B cell (primary cell): ENCODE data around the gene MATN1. TPM values are rescaled to one million over a fixed set of nuclear protein-coding genes. Genes with fewer than 3 reads are reported as not detected.

Experiments used
- ATAC-seq: fragments of 200-7000 bp; cut with Tn5 transposase; one replicate; pipeline ENCODE4 v1.10.0; 2021; ENCODE audit warnings: low read depth, mild to moderate bottlenecking, moderate number of reproducible peaks, moderate library complexity
- CTCF ChIA-PET: fragments of 350-600 bp; sonication (Branson Sonifier 250); formaldehyde crosslinking; loops from one replicate; lab custom pipeline; 2021; ENCODE audit warnings: antibody characterized with exemption, inconsistent platforms; lab: Charles Lee
- POLR2A ChIA-PET: fragments of 350-600 bp; sonication (Branson Sonifier 250); formaldehyde crosslinking; loops from one replicate; lab custom pipeline; 2021; ENCODE audit warnings: antibody characterized with exemption; lab: Charles Lee
- DNase-seq: peaks from one replicate; pipeline ENCODE4 v3.0.0; 2013
- H2AFZ ChIP-seq: 2 replicates; pipeline ENCODE4 v1.6.1; 2012; ENCODE audit warnings: mild to moderate bottlenecking, low read depth, low read length; ENCODE audit not compliant: insufficient read depth, poor library complexity, severe bottlenecking
- H3K27ac ChIP-seq, 2 donors: 1 replicate in 1 of 2; 2 replicates in 1 of 2; pipeline ENCODE4 v1.5.1; 2012 to 2013; ENCODE audit warnings: low read length in 2 of 2, mild to moderate bottlenecking in 2 of 2, moderate library complexity in 1 of 2
- H3K27me3 ChIP-seq, 4 experiments: fragments of 200-600 bp in 1 of 4; sonication (generic) in 1 of 4; replicated peaks in 1 of 4; 1 replicate in 2 of 4; 2 replicates in 2 of 4; pipeline versions ENCODE4 v1.6.1 to v1.7.0; 2013 to 2016; ENCODE audit warnings: low read length in 3 of 4, mild to moderate bottlenecking in 2 of 4, mixed read lengths in 1 of 4, moderate library complexity in 1 of 4; ENCODE audit not compliant: insufficient read depth in 4 of 4, control insufficient read depth in 3 of 4; ENCODE audit errors: control extremely low read depth in 1 of 4
- H3K36me3 ChIP-seq, 2 experiments: replicated peaks in 1 of 2; 1 replicate in 1 of 2; 2 replicates in 1 of 2; pipeline versions ENCODE4 v1.6.1 to v1.7.1; 2013; ENCODE audit warnings: low read length in 1 of 2; ENCODE audit not compliant: insufficient read depth in 2 of 2, control insufficient read depth in 1 of 2; ENCODE audit errors: control extremely low read depth in 1 of 2, extremely low read depth in 1 of 2
- H3K4me1 ChIP-seq, 2 donors: fragments of 200-600 bp in 1 of 2; sonication (generic) in 1 of 2; 1 replicate in 1 of 2; 2 replicates in 1 of 2; pipeline versions ENCODE4 v1.5.1 to v1.6.1; 2013 to 2017; ENCODE audit warnings: low read length in 2 of 2; ENCODE audit not compliant: control insufficient read depth in 2 of 2, insufficient read depth in 2 of 2
- H3K4me2 ChIP-seq: replicated peaks from 2 replicates; pipeline ENCODE3; 2012; ENCODE audit warnings: mild to moderate bottlenecking, low read depth, low read length; ENCODE audit not compliant: poor library complexity, severe bottlenecking
- H3K4me3 ChIP-seq, 5 experiments: fragments of 200-600 bp in 1 of 5; sonication (generic) in 1 of 5; 1 replicate in 3 of 5; 2 replicates in 2 of 5; pipeline versions ENCODE4 v1.5.1 to v1.7.0; 2011 to 2016; ENCODE audit warnings: low read length in 4 of 5, mild to moderate bottlenecking in 4 of 5, low read depth in 2 of 5, control low read depth in 1 of 5, moderate library complexity in 1 of 5; ENCODE audit not compliant: insufficient read depth in 1 of 5; ENCODE audit errors: control extremely low read depth in 1 of 5, extremely low read depth in 1 of 5
- H3K79me2 ChIP-seq: fragments of 200-600 bp; sonication (generic); one replicate; pipeline ENCODE4 v1.6.0; 2016; ENCODE audit warnings: low read length; ENCODE audit not compliant: control insufficient read depth, insufficient read depth
- H3K9ac ChIP-seq: fragments of 200-600 bp; sonication (generic); 2 replicates; pipeline ENCODE4 v1.6.1; 2017; ENCODE audit warnings: mild to moderate bottlenecking, low read length, moderate library complexity
- H3K9me3 ChIP-seq, 3 donors: one replicate each; pipeline versions ENCODE4 v1.6.1 to v1.7.1; 2013; ENCODE audit warnings: low read length in 2 of 3; ENCODE audit not compliant: control insufficient read depth in 2 of 3, insufficient read depth in 1 of 3; ENCODE audit errors: control extremely low read depth in 1 of 3
- H4K20me1 ChIP-seq: 2 replicates; pipeline ENCODE4 v1.6.0; 2012; ENCODE audit warnings: mild to moderate bottlenecking, low read length; ENCODE audit not compliant: insufficient read depth, control insufficient read depth, poor library complexity, severe bottlenecking
- H3K27ac Mint-ChIP-seq: one replicate; pipeline ENCODE4 v1.8.0; 2021; ENCODE audit warnings: mixed read lengths
- H3K27me3 Mint-ChIP-seq: one replicate; pipeline ENCODE4 v1.8.0; 2021; ENCODE audit warnings: mixed read lengths
- H3K4me1 Mint-ChIP-seq: one replicate; pipeline ENCODE4 v1.8.0; 2021; ENCODE audit warnings: mixed read lengths
- H3K4me3 Mint-ChIP-seq: one replicate; pipeline ENCODE4 v1.8.0; 2021; ENCODE audit warnings: mixed read lengths
- H3K9me3 Mint-ChIP-seq: one replicate; pipeline ENCODE4 v1.8.0; 2022; ENCODE audit warnings: mixed read lengths; ENCODE audit not compliant: insufficient read depth
- EZH2 ChIP-seq: IDR thresholded peaks from 2 replicates; pipeline ENCODE4 v1.6.1; 2012; ENCODE audit warnings: borderline replicate concordance, low read depth, mild to moderate bottlenecking, moderate library complexity, low read length; ENCODE audit not compliant: insufficient read depth, poor library complexity, severe bottlenecking
- WGBS: methylation state at CpG from one replicate; pipeline ENCODE4 v1.1.5; 2013; ENCODE audit warnings: missing lambda C conversion rate; ENCODE audit not compliant: insufficient coverage; 5-methylcytosine and 5-hydroxymethylcytosine counted together
- intact Hi-C: fragments of 100-400 bp; cut with micrococcal nuclease; formaldehyde crosslinking; loops from one replicate; pipeline ENCODE4 v1.10.0; 2022
- polyA plus RNA-seq: library from polyadenylated mRNA; depleted of rRNA; stranded (reverse); fragments of >200 nt; gene quantifications from 2 replicates; pipeline ENCODE4 v1.2.3, GENCODE V29; 2012
- total RNA-seq, 2 donors: library from RNA; stranded (reverse); fragments of 120-200 nt in 1 of 2; gene quantifications; 1 replicate in 1 of 2; 2 replicates in 1 of 2; pipeline versions ENCODE4 v1.2.3 to v1.2.4, GENCODE V29; 2013 to 2022
- TF ChIP-seq, protein P1 (sequence below): fragments of 200-600 bp; IDR thresholded peaks from one replicate; pipeline ENCODE4 v1.8.0; 2022; ENCODE audit warnings: antibody characterized with exemption, mild to moderate bottlenecking

Gene MATN1
- total and polyA plus RNA-seq, 2 donors (not counting 1 experiment from before 2014, with no cell fraction given), result 2.5 to 3.2 TPM

DNA sequence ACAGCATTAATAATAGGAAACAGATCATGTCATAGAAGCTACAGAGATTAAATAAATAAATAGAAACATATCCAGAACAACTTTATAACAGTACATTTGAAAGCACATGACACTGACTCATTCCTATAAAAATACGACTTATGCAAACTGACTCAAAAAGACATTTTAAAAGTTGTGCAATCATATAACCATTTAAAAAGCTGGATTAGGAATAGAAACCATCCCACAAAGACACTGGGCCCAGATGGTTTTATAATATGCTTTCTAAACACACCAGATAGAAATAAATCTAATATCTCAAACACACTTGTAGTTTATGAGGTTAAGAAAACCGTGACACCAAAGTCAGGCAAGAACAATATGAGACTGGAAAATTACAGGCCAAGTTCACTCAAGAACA is 47.6 kb downstream of the MATN1 start:
- no peak overlapping the region for H3K9ac ChIP-seq
- no peaks in the 10 kb centered on the region for H3K79me2 ChIP-seq
- no peak overlapping the region for H3K4me3 Mint-ChIP-seq
- ChIA-PET POLR2A (no interaction called here), CTCF (no interaction called here)
- no peaks in the 10 kb centered on the region for H3K4me1 ChIP-seq
- peaks cover 12% of the 10 kb centered on the region for H3K9me3 Mint-ChIP-seq
- intact Hi-C loops, result no loop called here
- H3K4me3 ChIP-seq, result no peak overlapping the region
- no peaks in the 10 kb centered on the region for H4K20me1 ChIP-seq
- H3K27ac ChIP-seq, result no peak overlapping the region
- TF ChIP-seq EZH2, result no peak
- TF ChIP-seq, protein P1, sequence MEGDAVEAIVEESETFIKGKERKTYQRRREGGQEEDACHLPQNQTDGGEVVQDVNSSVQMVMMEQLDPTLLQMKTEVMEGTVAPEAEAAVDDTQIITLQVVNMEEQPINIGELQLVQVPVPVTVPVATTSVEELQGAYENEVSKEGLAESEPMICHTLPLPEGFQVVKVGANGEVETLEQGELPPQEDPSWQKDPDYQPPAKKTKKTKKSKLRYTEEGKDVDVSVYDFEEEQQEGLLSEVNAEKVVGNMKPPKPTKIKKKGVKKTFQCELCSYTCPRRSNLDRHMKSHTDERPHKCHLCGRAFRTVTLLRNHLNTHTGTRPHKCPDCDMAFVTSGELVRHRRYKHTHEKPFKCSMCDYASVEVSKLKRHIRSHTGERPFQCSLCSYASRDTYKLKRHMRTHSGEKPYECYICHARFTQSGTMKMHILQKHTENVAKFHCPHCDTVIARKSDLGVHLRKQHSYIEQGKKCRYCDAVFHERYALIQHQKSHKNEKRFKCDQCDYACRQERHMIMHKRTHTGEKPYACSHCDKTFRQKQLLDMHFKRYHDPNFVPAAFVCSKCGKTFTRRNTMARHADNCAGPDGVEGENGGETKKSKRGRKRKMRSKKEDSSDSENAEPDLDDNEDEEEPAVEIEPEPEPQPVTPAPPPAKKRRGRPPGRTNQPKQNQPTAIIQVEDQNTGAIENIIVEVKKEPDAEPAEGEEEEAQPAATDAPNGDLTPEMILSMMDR, result no peak
- no CpG with 5 or more reads among the region's 2 CpGs for WGBS
- H3K27me3 ChIP-seq, result peaks cover 0 to 6% (median 1%) of the 10 kb centered on the region in 4 experiments
- no peaks in the 10 kb centered on the region for H3K36me3 ChIP-seq
- no peaks in the 10 kb centered on the region for H3K4me1 Mint-ChIP-seq
- no peak for ATAC-seq
- H3K27ac Mint-ChIP-seq, result no peak overlapping the region
- H2AFZ ChIP-seq, result no peak overlapping the region
- peaks cover 4 to 36% (median 10%) of the 10 kb centered on the region in 3 donors for H3K9me3 ChIP-seq
- H3K4me2 ChIP-seq, result no peak overlapping the region
- peaks cover 35% of the 10 kb centered on the region for H3K27me3 Mint-ChIP-seq
- no peak for DNase-seq

DNA sequence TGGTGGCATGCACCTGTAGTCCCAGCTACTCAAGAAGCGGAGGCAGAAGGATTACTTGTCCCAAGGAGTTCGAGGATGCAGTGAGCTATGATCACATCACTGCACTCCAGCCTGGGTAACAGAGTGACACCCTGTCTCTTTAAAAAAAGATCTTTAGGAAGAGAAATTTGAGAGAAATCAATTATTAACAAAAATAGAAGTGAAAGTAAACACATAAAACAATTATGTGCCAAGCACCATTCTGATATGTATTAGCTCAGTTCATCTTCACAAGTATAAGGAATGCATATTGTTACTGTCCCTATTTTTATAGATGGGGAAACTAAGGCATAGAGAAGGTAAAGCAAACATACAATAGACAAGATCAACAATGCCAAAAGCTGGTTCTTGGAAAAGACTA is 48.1 kb downstream of the MATN1 start:
- peaks cover 0 to 11% (median 3%) of the 10 kb centered on the region in 4 experiments for H3K27me3 ChIP-seq
- H3K36me3 ChIP-seq, result no peaks in the 10 kb centered on the region
- Mint-ChIP-seq H3K9me3 (peaks cover 12% of the 10 kb centered on the region), H3K4me1 (no peaks in the 10 kb centered on the region), H3K4me3 (no peak overlapping the region), H3K27me3 (peaks cover 38% of the 10 kb centered on the region), H3K27ac (no peak overlapping the region)
- no peak overlapping the region for H3K4me2 ChIP-seq
- no peak overlapping the region for H2AFZ ChIP-seq
- no peak overlapping the region for H3K9ac ChIP-seq
- intact Hi-C loops, result no loop called here
- POLR2A ChIA-PET, result no interaction called here
- no peak for DNase-seq
- H3K4me3 ChIP-seq, result no peak overlapping the region
- H3K4me1 ChIP-seq, result no peaks in the 10 kb centered on the region
- no peaks in the 10 kb centered on the region for H4K20me1 ChIP-seq
- CTCF ChIA-PET, result no interaction called here
- no peaks in the 10 kb centered on the region for H3K79me2 ChIP-seq
- peaks cover 4 to 32% (median 10%) of the 10 kb centered on the region in 3 donors for H3K9me3 ChIP-seq
- WGBS, result no CpG with 5 or more reads among the region's 2 CpGs
- H3K27ac ChIP-seq, result no peak overlapping the region
- no peak for ATAC-seq
- TF ChIP-seq, protein P1, result no peak
- TF ChIP-seq EZH2, result no peak
